Activated CD8-positive, alpha-beta memory T cell treated with anti-CD3 and anti-CD28 coated beads for 48 hours (primary cell): ENCODE measurements around the gene SH3RF1.

ENCODE experiments used
- DNase-seq, 3 experiments: peaks; one replicate each; pipeline ENCODE4 v3.0.0-alpha.2; 2020; ENCODE audit warnings: low read depth in 2 of 3, low spot score in 2 of 3

Gene SH3RF1

GRCh38 chr4:169139021-169139420, 131.7 kb downstream of the SH3RF1 start:
- DNase-seq, result no peak

DNA sequence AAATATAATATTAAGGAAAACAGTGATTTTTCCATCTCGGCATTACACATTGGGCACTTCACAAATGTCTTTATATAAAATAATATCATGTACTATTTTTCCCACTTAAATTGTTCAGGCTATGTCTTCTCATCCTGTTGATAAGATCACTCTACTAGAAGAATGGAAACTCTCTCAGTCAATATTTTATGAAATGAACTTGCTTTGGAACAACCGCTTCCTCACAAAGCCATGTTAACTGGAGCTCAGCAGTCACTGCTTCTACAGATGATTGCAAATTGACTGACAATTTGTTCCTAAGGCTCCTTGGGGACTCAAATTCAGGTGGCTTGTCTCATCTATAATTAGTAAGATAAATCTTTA, 133.2 kb downstream of the SH3RF1 start:
- DNase-seq, result no peak

DNA sequence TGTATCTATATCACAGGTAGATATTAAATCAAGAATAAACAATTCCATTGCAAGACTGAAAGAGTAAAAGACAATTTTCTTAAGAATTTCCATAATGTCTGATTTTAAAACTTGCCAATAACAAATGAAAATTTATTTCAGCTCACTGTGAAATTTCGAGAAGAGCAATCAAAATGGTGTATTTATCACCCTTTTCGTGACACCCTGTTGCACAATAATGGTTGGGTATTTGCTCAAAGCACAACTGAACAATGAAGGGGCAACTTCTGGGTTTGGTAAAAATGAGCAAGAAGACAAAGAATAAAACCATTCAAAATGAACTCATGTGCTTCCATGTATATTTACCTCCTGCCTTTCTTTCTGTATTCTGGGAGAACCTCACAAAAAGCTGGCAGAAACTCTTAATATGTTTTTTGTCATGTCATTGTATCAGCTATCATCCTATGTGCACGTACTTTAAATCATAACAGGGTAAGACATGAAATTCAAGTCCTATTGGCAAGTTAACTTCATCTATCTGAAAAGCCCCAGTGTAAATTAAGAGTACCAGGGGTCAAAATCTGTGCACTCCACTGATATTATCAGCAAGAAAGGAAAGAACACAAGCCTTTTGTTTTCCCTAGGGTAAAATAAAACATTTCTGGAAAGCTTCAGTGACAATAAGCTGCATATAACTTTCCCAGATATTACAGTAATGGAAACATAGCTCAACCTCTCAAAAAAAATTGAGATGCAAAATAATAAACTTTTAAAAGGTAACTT, 133.8 kb downstream of the SH3RF1 start:
- DNase-seq, result no peak

- DNase-seq, result no peak
These were observed 134.4 kb downstream of the SH3RF1 start for GRCh38 chr4:169136330-169136729.

DNA sequence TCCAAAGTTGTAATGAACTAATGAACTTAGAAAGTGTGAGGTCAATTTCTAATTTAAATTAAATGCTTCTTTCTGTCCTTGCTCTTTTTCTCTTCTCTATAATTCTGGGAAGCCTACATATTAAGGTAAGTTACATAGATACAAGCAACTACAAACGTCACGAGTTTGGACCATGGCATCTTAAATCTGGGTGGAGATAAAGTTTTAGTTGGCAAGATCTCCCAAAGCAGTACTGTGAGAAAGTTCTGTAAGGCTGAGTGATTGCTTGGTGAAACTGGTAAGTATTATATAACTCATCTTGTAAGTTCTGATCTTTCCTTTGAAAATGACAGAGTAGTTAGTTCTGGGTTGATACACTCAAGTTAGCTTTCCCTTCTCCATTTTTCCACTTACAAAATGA, 135.0 kb downstream of the SH3RF1 start:
- no peak for DNase-seq

GRCh38 chr4:169133932-169134331, 136.8 kb downstream of the SH3RF1 start:
- DNase-seq, result no peak

- DNase-seq, result no peak
These were observed 138.0 kb downstream of the SH3RF1 start for GRCh38 chr4:169132561-169133305.

DNA sequence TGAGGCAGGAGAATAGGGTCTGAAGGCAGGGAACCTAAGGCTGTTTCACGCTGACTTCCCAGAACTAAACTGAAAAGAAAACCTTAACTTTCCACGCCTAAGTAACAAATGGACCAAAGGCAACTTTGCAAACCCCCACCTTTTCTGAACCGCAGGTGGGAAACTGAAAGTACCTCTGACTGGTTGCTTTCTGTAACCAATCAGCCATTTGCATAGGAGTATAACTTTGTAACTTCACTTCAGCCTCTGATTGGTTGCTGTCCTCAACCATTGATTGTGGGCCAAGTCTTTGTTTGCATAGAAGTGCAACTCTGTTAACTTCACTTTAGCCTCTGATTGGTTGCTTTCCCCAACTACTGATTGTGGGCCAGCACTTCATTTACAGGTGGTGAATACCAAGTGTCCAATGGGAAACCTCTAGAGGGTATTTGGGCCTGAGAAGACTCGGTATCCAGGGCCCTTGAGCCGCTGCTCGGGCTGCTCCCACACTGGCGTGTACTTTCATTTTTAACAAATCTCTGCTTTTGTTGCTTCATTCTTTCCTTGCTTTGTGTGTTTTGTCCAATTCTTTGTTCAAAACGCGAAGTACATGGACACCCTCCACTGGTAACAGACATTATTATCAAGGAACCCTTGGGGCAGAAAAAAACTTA, 139.1 kb downstream of the SH3RF1 start:
- no peak for DNase-seq

GRCh38 chr4:169128902-169129301, 141.9 kb downstream of the SH3RF1 start:
- no peak for DNase-seq

DNA sequence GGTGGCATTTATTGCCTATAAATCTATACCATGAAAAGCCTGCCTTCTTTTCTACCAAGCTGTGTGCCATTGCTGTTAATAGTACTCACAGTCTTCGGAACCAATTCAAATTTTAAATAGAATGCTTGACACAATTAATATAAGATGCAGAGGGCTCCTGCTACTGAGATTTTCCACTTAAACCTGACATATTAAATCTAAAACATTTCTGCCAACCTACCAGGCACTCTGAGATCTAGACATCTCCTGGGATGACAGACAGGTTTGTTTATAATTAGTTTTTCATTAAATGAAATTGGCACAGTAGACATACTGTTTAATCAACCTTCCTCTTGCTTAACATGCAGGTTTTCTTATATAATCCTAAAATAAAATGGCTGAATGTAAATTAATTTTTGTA, 143.4 kb downstream of the SH3RF1 start:
- DNase-seq, result no peak

- DNase-seq, result no peak
These were observed 146.1 kb downstream of the SH3RF1 start for GRCh38 chr4:169124661-169125060.

- DNase-seq, result no peak
These were observed 148.3 kb downstream of the SH3RF1 start for GRCh38 chr4:169122422-169122821.

GRCh38 chr4:169121861-169122382, 148.8 kb downstream of the SH3RF1 start:
- no peak for DNase-seq

DNA sequence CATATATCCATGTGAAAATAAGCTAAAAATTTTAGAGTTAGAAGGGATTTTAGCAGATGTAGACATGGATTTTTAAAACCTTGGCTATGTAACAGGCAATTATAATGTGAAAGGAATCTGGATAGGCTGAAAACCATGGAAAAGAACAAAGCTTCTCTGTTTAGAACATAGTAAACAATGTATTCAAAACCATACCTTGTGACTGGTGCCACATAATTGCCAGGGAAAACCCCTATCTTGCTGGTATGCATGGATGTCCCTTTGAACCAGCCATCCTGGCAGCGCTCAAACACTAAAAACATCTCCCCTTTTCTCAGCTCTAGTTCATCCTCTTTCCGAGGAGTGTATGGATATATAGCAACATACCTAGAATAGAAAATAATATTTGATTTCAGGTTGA, 150.1 kb downstream of the SH3RF1 start:
- no peak for DNase-seq

GRCh38 chr4:169119536-169119935, 151.2 kb downstream of the SH3RF1 start:
- no peak for DNase-seq

GRCh38 chr4:169117591-169118081, 153.1 kb downstream of the SH3RF1 start:
- DNase-seq, result no peak

- DNase-seq, result no peak
These were observed 154.4 kb downstream of the SH3RF1 start for GRCh38 chr4:169116270-169116901.

- DNase-seq, result no peak
These were observed 154.9 kb downstream of the SH3RF1 start for GRCh38 chr4:169115897-169116254.

DNA sequence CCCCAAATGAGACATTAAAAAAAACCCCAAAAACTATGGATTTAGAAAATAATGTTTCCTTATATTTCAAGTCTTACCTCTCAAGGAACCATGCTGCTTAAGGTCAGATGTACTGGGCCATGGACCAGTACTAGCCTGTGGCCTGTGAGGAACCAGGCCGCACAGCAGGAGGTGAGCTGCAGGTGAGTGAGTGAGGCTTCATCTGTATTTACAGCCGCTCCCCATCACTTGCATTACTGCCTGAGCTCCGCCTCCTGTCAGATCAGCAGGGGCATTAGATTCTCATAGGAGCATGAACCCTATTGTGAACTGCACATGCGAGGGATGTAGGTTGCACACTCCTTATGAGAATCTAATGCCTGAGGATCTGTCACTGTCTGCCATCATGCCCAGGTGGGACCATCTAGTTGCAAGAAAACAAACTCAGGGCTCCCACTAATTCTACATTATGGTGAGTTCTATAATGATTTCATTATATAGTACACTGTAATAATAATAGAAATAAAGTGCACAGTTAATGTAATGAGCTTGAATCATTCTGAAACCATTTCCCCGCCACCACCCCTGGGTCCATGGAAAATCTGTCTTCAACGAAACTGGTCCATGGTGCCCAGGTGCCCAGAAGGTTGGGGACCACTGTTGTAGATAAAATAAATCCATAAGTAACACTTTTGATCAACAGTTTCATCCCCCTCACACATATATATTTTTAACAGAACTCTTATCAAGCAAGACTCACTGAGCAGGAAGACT, 155.4 kb downstream of the SH3RF1 start:
- no peak for DNase-seq

GRCh38 chr4:169114341-169114974, 156.3 kb downstream of the SH3RF1 start:
- DNase-seq, result no peak
